Adrenal gland (tissue), 12 donors: ENCODE data around the gene ACSS3. TPM values are rescaled to one million over a fixed set of nuclear protein-coding genes. Genes with fewer than 3 reads are reported as not detected.

Experiments
- DNase-seq, 7 donors: peaks; one replicate each; pipeline ENCODE4 v3.0.0-alpha.2; 2019 to 2020
- H3K27ac ChIP-seq, 5 donors: fragments of 200-600 bp; sonication (generic) in 4 of 5; 1 replicate in 3 of 5; 2 replicates in 2 of 5; pipeline versions ENCODE4 v1.5.1 to v1.8.0; 2016 to 2020; ENCODE audit warnings: mild to moderate bottlenecking in 1 of 5
- H3K27me3 ChIP-seq: fragments of 200-600 bp; 2 replicates; pipeline ENCODE4 v1.8.0; 2021
- H3K36me3 ChIP-seq, 2 donors: fragments of 200-600 bp; replicated peaks in 1 of 2; 1 replicate in 1 of 2; 2 replicates in 1 of 2; pipeline versions ENCODE4 v1.5.1 to v1.8.0; 2018 to 2022
- H3K4me1 ChIP-seq, 2 donors: fragments of 200-600 bp; replicated peaks in 1 of 2; 1 replicate in 1 of 2; 2 replicates in 1 of 2; pipeline versions ENCODE4 v1.5.1 to v1.8.0; 2018 to 2021
- H3K4me3 ChIP-seq, 4 donors: fragments of 200-600 bp; sonication (generic) in 3 of 4; one replicate each; pipeline ENCODE4 v1.5.1; 2016 to 2018
- H3K9me3 ChIP-seq, 3 donors: fragments of 200-600 bp; sonication (generic) in 1 of 3; replicated peaks in 1 of 3; 1 replicate in 2 of 3; 2 replicates in 1 of 3; pipeline versions ENCODE4 v1.5.1 to v1.8.0; 2016 to 2021
- POLR2A ChIP-seq, 2 donors: fragments of 450-650 bp; IDR thresholded peaks; one replicate each; pipeline ENCODE4 v1.6.1; 2017; ENCODE audit warnings: antibody characterized with exemption in 2 of 2, mild to moderate bottlenecking in 2 of 2, moderate library complexity in 1 of 2
- WGBS, 4 donors: extraction: QIAGEN DNeasy Blood & Tissue Kit in 2 of 4; methylation state at CpG; one replicate each; pipeline versions ENCODE4 v1.1.5 to v1.1.7; 2013 to 2017; 5-methylcytosine and 5-hydroxymethylcytosine counted together
- intact Hi-C, 2 donors: fragments of 100-400 bp; cut with DNase I; formaldehyde crosslinking; loops; one replicate each; pipeline versions ENCODE4 v1.14.1 to v1.15.0; 2022 to 2023
- polyA plus RNA-seq, 3 donors: library from polyadenylated mRNA; stranded (reverse); fragments of 200-250 nt in 2 of 3; fragments of 350-450 nt in 1 of 3; fragmentation: Illumina TruSeq in 1 of 3; extraction: RNeasy Lipid Tissue Mini Kit (QIAGEN cat#74804) in 1 of 3; gene quantifications; one replicate each; pipeline ENCODE4 v1.2.3, GENCODE V29; 2013 to 2014
- total RNA-seq, 9 donors: library from RNA; depleted of rRNA in 4 of 9; stranded (reverse); fragments of >200 nt in 4 of 9; fragments of 120-200 nt in 1 of 9; fragmentation: NEBNext Ultra II Directional in 1 of 9; extraction: Animal tissue kit (Norgen Biotek cat#: 25700) in 1 of 9; gene quantifications; one replicate each; pipeline versions ENCODE4 v1.1.0 to v1.2.4, GENCODE V29; 2013 to 2023
- TF ChIP-seq, protein P1 (sequence below), 6 experiments: fragments of 450-650 bp in 4 of 6; fragments of 200-600 bp in 2 of 6; sonication (generic) in 1 of 6; IDR thresholded peaks; 1 replicate in 5 of 6; 2 replicates in 1 of 6; pipeline versions ENCODE4 v1.5.1 to v1.8.0; 2016 to 2021; ENCODE audit warnings: antibody characterized with exemption in 6 of 6, mild to moderate bottlenecking in 2 of 6, moderate library complexity in 1 of 6
- donor health status: healthy with polysubstance abuse.
- donor health status: Bipolar disorder and iron deficiency.
- donor health status: DM: yes; HTN: yes; CAD: no.
- donor health status: DM: no; HTN: no; CAD: no.
- donor health status: DM: no; HTN: no; CAD: no.
- donor health status: DM: yes; HTN: yes; CAD: no.

Gene ACSS3
- total and polyA plus RNA-seq, 12 donors, result 5.3 to 90.0 (median 36.1) TPM

- intact Hi-C loops, result no loop called here
- Histone ChIP-seq H3K4me1 (peaks cover 7 to 9% of the 10 kb centered on the region in 2 donors), H3K27me3 (no peaks in the 10 kb centered on the region), H3K27ac (no peak overlapping the region), H3K4me3 (no peak overlapping the region), H3K36me3 (no peaks in the 10 kb centered on the region), H3K9me3 (no peaks in the 10 kb centered on the region)
- TF ChIP-seq POLR2A (IDR thresholded peaks at IDR 0.05), result no peak
- TF ChIP-seq, protein P1, sequence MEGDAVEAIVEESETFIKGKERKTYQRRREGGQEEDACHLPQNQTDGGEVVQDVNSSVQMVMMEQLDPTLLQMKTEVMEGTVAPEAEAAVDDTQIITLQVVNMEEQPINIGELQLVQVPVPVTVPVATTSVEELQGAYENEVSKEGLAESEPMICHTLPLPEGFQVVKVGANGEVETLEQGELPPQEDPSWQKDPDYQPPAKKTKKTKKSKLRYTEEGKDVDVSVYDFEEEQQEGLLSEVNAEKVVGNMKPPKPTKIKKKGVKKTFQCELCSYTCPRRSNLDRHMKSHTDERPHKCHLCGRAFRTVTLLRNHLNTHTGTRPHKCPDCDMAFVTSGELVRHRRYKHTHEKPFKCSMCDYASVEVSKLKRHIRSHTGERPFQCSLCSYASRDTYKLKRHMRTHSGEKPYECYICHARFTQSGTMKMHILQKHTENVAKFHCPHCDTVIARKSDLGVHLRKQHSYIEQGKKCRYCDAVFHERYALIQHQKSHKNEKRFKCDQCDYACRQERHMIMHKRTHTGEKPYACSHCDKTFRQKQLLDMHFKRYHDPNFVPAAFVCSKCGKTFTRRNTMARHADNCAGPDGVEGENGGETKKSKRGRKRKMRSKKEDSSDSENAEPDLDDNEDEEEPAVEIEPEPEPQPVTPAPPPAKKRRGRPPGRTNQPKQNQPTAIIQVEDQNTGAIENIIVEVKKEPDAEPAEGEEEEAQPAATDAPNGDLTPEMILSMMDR (IDR thresholded peaks at IDR 0.05), result no peak
- no peak for DNase-seq
- 92 to 95% (median 94%) methylated on average over 6 of the region's 6 CpGs for WGBS, 4 donors
Measured at GRCh38 chr12:81224626-81225025, 146.7 kb downstream of the ACSS3 start.

- Histone ChIP-seq H3K27ac (no peak overlapping the region), H3K36me3 (no peaks in the 10 kb centered on the region), H3K4me1 (no peaks in the 10 kb centered on the region), H3K9me3 (no peaks in the 10 kb centered on the region), H3K27me3 (no peaks in the 10 kb centered on the region), H3K4me3 (no peak overlapping the region)
- no peak for TF ChIP-seq POLR2A (IDR thresholded peaks at IDR 0.05)
- TF ChIP-seq, protein P1 (IDR thresholded peaks at IDR 0.05), result no peak
- 75 to 88% (median 77%) methylated on average over 5 of the region's 5 CpGs for WGBS, 4 donors
- no peak for DNase-seq
- intact Hi-C loops, result no loop called here
Measured at GRCh38 chr12:81229759-81230158, 151.9 kb downstream of the ACSS3 start.

DNA sequence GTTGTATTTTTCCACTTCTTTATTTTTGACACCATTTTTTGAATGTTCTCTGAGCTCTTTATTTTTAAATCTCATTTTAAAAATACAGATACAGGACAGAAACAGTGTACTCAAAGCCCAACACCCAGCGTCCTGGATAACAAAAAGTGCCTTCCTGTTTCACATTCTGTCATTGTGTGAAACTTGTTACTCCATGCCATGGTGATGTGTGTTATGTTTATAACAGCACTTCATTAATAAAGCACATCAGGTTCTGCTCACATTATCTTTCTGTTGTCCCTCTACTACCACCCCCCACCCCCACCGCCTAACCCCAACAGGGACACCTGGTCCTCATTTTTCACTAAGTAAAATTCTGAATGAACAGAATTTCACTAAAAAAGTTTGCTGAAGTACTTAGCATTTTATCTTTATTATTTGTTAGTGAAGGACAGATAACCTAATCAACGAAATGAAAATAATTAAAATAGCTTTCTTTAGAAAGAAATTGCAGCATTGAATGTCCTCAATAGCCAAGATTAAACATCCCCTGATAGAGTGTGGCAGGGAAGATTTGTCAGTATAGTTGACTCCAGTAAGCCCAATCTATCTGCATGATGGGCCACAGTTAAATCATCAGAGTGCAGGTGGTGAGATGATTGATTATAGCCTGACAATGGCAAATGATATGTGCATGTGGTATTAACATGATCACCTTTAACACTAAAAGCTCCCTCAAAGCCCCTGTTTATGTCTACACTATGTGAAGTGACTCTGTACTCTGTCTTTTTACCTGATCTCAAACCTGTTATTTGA lies 153.9 kb downstream of the ACSS3 start:
- Histone ChIP-seq H3K4me3 (no peak overlapping the region), H3K9me3 (no peaks in the 10 kb centered on the region), H3K27ac (no peak overlapping the region), H3K36me3 (no peaks in the 10 kb centered on the region), H3K4me1 (no peaks in the 10 kb centered on the region), H3K27me3 (no peaks in the 10 kb centered on the region)
- DNase-seq, result no peak
- intact Hi-C loops, result no loop called here
- TF ChIP-seq, protein P1 (IDR thresholded peaks at IDR 0.05), result no peak
- TF ChIP-seq POLR2A (IDR thresholded peaks at IDR 0.05), result no peak
- WGBS, 4 donors, result 74 to 84% (median 79%) methylated on average over 3 of the region's 3 CpGs

- H3K36me3 ChIP-seq, result no peaks in the 10 kb centered on the region
- H3K4me3 ChIP-seq, result no peak overlapping the region
- WGBS, 4 donors, result 36 to 49% (median 37%) methylated on average over 2 of the region's 2 CpGs
- no peak for DNase-seq
- TF ChIP-seq, protein P1 (IDR thresholded peaks at IDR 0.05), result no peak
- no peak for TF ChIP-seq POLR2A (IDR thresholded peaks at IDR 0.05)
- no peaks in the 10 kb centered on the region for H3K27me3 ChIP-seq
- no peaks in the 10 kb centered on the region for H3K9me3 ChIP-seq
- intact Hi-C loops, result no loop called here
- no peaks in the 10 kb centered on the region for H3K4me1 ChIP-seq
- no peak overlapping the region for H3K27ac ChIP-seq
Measured at GRCh38 chr12:81245458-81245857, 167.6 kb downstream of the ACSS3 start.
